Psoas muscle (tissue), 8 donors: ENCODE measurements around the gene TGIF1. TPM values are rescaled to one million over a fixed set of nuclear protein-coding genes. Genes with fewer than 3 reads are reported as not detected.
"Not testable (repeated sequence)": the region's sequence is repeated elsewhere in the genome, so short reads cannot be mapped to it uniquely, and the experiment has no call there.

ENCODE experiments used
- ATAC-seq, 4 donors: fragments of 200-7000 bp; cut with Tn5 transposase; one replicate each; pipeline ENCODE4 v1.9.1; 2020; ENCODE audit warnings: moderate library complexity in 3 of 4, mild to moderate bottlenecking in 2 of 4
- DNase-seq, 2 donors: peaks; one replicate each; pipeline ENCODE4 v3.0.0-alpha.2; 2020
- H3K27ac ChIP-seq: fragments of 200-600 bp; one replicate; pipeline ENCODE4 v1.8.0; 2022
- H3K27me3 ChIP-seq, 3 donors: fragments of 200-600 bp in 1 of 3; one replicate each; pipeline versions ENCODE4 v1.6.1 to v1.8.0; 2013 to 2022; ENCODE audit warnings: low read length in 2 of 3, mild to moderate bottlenecking in 2 of 3, moderate library complexity in 1 of 3; ENCODE audit not compliant: insufficient read depth in 3 of 3
- H3K36me3 ChIP-seq, 2 donors: fragments of 200-600 bp in 1 of 2; one replicate each; pipeline versions ENCODE4 v1.6.1 to v1.8.0; 2013 to 2022; ENCODE audit warnings: low read depth in 1 of 2, mild to moderate bottlenecking in 1 of 2, moderate library complexity in 1 of 2; ENCODE audit not compliant: insufficient read depth in 1 of 2
- H3K4me1 ChIP-seq: fragments of 200-600 bp; one replicate; pipeline ENCODE4 v1.8.0; 2022
- H3K4me3 ChIP-seq: fragments of 200-600 bp; one replicate; pipeline ENCODE4 v1.8.0; 2022; ENCODE audit warnings: mild to moderate bottlenecking
- H3K9me3 ChIP-seq: fragments of 200-600 bp; one replicate; pipeline ENCODE4 v1.8.0; 2022
- WGBS, 3 donors: extraction: QIAGEN DNeasy Blood & Tissue Kit; methylation state at CpG; one replicate each; pipeline versions ENCODE4 v1.1.6 to v1.1.7; 2013; 5-methylcytosine and 5-hydroxymethylcytosine counted together
- intact Hi-C, 2 donors: fragments of 100-400 bp; cut with DNase I; formaldehyde crosslinking; loops; one replicate each; pipeline versions ENCODE4 v1.11.0 to v1.14.2; 2022
- polyA plus RNA-seq, 3 donors: library from polyadenylated mRNA; stranded (reverse); fragments of 200-250 nt; gene quantifications; one replicate each; pipeline ENCODE4 v1.2.3, GENCODE V29; 2013
- total RNA-seq, 4 donors: library from RNA; stranded (reverse); fragmentation: NEBNext Ultra II Directional in 2 of 4; extraction: Animal tissue kit (Norgen Biotek cat#: 25700) in 2 of 4; gene quantifications; one replicate each; pipeline versions ENCODE4 v1.2.1 to v1.2.4, GENCODE V29; 2021 to 2023
- TF ChIP-seq, protein P1 (sequence below): fragments of 200-600 bp; IDR thresholded peaks from one replicate; pipeline ENCODE4 v1.8.0; 2022; ENCODE audit warnings: antibody characterized with exemption
- donor health status: healthy with polysubstance abuse.
- donor health status: DM: no; HTN: no; CAD: no; lungs with moderate emphysema.
- donor health status: Bipolar disorder and iron deficiency.
- donor health status: healthy.
- donor health status: DM: yes; HTN: yes; CAD: no.
- donor health status: DM: no; HTN: no; CAD: no.
- donor health status: DM: no; HTN: no; CAD: no.
- donor health status: DM: yes; HTN: yes; CAD: no.

The TGIF1 gene
- total and polyA plus RNA-seq, 7 donors = 18.2 to 200 (median 57.4) TPM

DNA sequence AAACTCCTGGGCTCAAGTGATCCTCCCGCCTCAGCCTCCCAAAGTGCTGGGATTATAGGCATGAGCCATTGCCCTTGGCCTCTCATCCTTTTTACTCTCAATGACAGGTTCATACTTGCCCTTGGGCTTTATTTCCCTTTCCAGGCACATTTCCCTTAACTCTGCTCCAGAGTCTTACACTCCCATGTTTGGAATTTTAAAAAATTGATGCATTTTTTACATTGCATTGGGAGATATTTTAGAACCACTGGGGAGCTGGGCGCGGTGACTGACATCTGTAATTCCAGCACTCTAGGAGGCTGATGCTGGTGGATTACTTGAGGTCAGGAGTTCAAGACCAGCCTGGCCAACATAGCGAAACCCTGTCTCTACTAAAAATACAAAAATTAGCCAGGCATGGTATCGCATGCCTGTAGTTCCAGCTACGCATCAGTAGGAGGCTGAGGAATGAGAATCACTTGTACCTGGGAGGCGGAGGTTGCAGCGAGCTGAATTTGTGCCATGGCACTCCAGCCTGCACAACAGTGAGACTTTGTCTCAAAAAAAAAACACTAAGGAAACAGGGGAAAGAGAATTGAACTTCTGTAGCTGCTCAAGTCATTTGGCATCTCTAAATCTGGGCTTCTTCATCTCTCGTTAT lies 18.2 kb downstream of the TGIF1 start:
- H3K4me3 ChIP-seq = no peak overlapping the region
- H3K27me3 ChIP-seq = no peaks in the 10 kb centered on the region
- 96 to 97% (median 96%) methylated on average over 9 of the region's 9 CpGs for WGBS, 3 donors
- H3K4me1 ChIP-seq = peaks cover 4% of the 10 kb centered on the region
- no peak for ATAC-seq
- H3K27ac ChIP-seq = no peak overlapping the region
- no peaks in the 10 kb centered on the region for H3K36me3 ChIP-seq
- intact Hi-C loops = no loop called here
- TF ChIP-seq, protein P1, sequence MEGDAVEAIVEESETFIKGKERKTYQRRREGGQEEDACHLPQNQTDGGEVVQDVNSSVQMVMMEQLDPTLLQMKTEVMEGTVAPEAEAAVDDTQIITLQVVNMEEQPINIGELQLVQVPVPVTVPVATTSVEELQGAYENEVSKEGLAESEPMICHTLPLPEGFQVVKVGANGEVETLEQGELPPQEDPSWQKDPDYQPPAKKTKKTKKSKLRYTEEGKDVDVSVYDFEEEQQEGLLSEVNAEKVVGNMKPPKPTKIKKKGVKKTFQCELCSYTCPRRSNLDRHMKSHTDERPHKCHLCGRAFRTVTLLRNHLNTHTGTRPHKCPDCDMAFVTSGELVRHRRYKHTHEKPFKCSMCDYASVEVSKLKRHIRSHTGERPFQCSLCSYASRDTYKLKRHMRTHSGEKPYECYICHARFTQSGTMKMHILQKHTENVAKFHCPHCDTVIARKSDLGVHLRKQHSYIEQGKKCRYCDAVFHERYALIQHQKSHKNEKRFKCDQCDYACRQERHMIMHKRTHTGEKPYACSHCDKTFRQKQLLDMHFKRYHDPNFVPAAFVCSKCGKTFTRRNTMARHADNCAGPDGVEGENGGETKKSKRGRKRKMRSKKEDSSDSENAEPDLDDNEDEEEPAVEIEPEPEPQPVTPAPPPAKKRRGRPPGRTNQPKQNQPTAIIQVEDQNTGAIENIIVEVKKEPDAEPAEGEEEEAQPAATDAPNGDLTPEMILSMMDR = no peak
- DNase-seq = no peak
- no peaks in the 10 kb centered on the region for H3K9me3 ChIP-seq

DNA sequence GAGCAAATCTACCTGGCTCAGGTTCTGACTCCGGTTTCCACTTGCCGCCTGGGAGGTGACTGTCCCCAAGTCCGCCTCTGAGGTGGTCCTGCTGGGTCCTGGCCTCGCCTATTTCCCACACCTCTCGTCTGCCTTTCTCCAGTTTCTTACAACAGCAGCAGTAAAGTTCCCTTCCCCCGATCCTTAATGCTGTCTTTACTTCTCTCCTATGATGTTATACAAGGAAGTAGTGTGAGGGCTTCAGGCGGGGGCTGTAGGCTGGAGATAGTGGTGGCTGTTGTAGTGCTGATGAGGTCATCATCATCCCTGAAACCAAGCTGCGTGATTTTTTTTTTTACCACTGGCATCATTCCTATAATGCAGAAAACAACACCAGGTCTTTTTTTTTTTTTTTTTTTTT lies 18.9 kb downstream of the TGIF1 start:
- no peaks in the 10 kb centered on the region for H3K9me3 ChIP-seq
- H3K4me1 ChIP-seq = peaks cover 4% of the 10 kb centered on the region
- H3K27ac ChIP-seq = no peak overlapping the region
- H3K36me3 ChIP-seq = no peaks in the 10 kb centered on the region
- TF ChIP-seq, protein P1 = no peak
- no peak for ATAC-seq
- 78 to 87% (median 84%) methylated on average over 8 of the region's 8 CpGs for WGBS, 3 donors
- DNase-seq = no peak
- intact Hi-C loops = no loop called here
- H3K4me3 ChIP-seq = no peak overlapping the region
- H3K27me3 ChIP-seq = no peaks in the 10 kb centered on the region

DNA sequence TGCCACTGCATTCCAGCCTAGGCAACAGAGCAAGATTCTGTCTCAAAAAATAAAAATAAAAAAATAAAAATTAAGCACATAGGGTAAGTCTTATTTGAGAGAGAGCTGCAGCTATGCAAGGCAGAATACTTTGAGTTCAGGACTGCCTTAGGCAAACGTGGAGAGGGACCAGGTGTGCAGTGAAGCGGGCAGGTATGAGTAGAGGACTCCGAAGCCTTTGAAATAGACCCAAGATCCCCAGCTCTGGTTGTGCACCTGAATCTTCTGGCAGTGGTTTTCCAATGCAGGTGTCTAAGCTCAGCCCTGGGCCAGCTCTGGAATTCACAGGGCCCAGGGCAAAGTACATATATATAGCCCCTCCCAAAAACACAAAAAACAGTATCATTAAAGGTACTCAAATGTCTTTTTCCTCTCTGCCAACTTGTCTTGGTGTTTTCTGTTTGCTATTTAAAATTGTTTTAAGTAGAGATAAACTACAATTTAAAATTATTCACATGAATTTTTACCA lies 21.2 kb downstream of the TGIF1 start:
- no peaks in the 10 kb centered on the region for H3K27me3 ChIP-seq
- DNase-seq (no peak), ATAC-seq (no peak)
- intact Hi-C loops = no loop called here
- no peak overlapping the region for H3K27ac ChIP-seq
- peaks cover 4% of the 10 kb centered on the region for H3K4me1 ChIP-seq
- TF ChIP-seq, protein P1 = no peak
- 87 to 93% (median 92%) methylated on average over 3 of the region's 3 CpGs for WGBS, 3 donors
- H3K9me3 ChIP-seq = no peaks in the 10 kb centered on the region
- no peaks in the 10 kb centered on the region for H3K36me3 ChIP-seq
- no peak overlapping the region for H3K4me3 ChIP-seq

DNA sequence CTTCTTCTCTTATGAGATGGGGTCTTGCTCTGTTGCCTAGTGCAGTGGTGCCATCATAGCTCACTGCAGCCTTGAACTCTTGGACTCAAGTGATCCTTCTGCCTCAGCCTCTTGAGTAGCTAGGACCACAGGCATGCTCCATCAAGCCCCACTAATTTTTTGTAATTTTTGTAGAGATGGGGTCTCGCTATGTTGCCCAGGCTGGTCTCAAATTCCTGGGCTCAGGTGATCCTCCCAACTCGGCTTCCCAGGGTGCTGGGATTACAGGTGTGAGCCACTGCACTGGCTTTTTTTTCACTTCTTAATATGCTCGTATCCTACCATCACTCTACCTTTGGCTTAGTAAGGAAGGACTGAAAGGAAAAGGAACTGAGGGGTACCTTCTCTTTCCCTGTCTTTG lies 22.1 kb downstream of the TGIF1 start:
- H3K4me1 ChIP-seq = not testable (repeated sequence)

DNA sequence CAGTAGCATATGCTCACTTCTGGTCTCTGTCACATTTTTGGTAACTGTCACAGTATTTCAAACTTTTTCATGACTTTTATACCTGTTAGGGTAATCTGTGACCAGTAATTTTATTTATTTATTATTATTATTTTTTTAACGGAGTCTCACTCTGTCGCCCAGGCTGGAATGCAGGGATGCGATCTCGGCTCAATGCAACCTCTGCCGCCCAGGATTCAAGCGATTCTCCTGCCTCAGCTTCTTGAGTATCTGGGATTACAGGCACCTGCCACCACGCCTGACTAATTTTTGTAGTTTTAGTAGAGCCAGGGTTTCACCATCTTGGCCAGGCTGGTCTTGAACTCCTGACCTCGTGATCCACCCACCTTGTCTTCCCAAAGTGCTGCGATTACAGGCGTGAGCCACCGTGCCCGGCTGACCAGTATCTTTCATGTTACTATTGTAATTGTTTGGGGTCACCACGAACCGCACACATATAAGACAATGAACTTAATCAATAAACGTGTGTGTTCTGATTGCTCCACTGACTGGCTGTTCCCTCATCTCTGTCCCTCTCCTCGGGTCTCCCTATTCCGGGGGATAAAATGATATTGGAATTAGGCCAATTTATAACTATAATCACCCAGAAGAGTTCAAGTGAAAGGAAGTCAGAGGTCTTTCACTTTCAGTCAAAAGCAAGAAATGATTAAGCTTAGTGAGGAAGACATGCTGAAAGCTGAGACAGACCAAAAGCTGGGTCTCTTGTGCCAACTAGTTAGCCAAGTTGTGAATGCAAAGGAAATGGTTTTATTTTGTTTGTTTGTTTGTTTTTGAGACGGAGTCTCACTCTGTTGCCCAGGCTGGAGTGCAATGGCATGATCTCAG lies 22.9 kb downstream of the TGIF1 start:
- no peaks in the 10 kb centered on the region for H3K27me3 ChIP-seq
- WGBS, 3 donors = 76 to 81% (median 78%) methylated on average over 18 of the region's 18 CpGs
- TF ChIP-seq, protein P1 = no peak
- intact Hi-C loops = no loop called here
- no peak overlapping the region for H3K4me3 ChIP-seq
- ATAC-seq (no peak), DNase-seq (no peak)
- H3K27ac ChIP-seq = no peak overlapping the region
- no peaks in the 10 kb centered on the region for H3K4me1 ChIP-seq
- H3K9me3 ChIP-seq = no peaks in the 10 kb centered on the region
- no peaks in the 10 kb centered on the region for H3K36me3 ChIP-seq

More for the DNA sequence above, 22.1 kb downstream of the TGIF1 start:
- DNase-seq, H3K27me3 ChIP-seq, ATAC-seq, H3K9me3 ChIP-seq, H3K36me3 ChIP-seq, H3K27ac ChIP-seq, intact Hi-C loops, H3K4me3 ChIP-seq: not testable (repeated sequence)
- WGBS, 3 donors = 90 to 96% (median 91%) methylated on average over 3 of the region's 3 CpGs
